ENCODE data around the gene CYLD. TPM values are rescaled to one million over a fixed set of nuclear protein-coding genes. Genes with fewer than 3 reads are reported as not detected.

CYLD gene
- total and polyA plus RNA-seq, 4 donors, result 15.3 to 90.5 (median 26.0) TPM

- 92 to 93% methylated on average over 5 of the region's 5 CpGs for WGBS, 2 donors
- DNase-seq (no peak), ATAC-seq (ENCODE audit: insufficient read depth, low FRiP score) (no peak)
- no peaks in the 10 kb centered on the region for H3K4me1 ChIP-seq (ENCODE audit: control insufficient read depth in 5 of 5, insufficient read depth in 5 of 5, low read length in 5 of 5)
- TF ChIP-seq CTCF (IDR thresholded peaks at IDR 0.05; ENCODE audit: control extremely low read depth, extremely low read depth), result no peak
- H3K36me3 ChIP-seq (ENCODE audit: control insufficient read depth in 4 of 4, insufficient read depth in 4 of 4, low read length in 4 of 4), result no peaks in the 10 kb centered on the region
- no peak overlapping the region for H3K9ac ChIP-seq (ENCODE audit: insufficient read depth in 1 of 2, low read length in 2 of 2)
- no peaks in the 10 kb centered on the region for H3K27me3 ChIP-seq (ENCODE audit: control insufficient read depth in 3 of 3, insufficient read depth in 3 of 3, low read length in 2 of 3)
- no peak overlapping the region for H3K4me3 ChIP-seq
- H3K9me3 ChIP-seq (ENCODE audit: control insufficient read depth in 4 of 4, insufficient read depth in 3 of 4, low read length in 3 of 4), result peaks cover 0 to 2% (median under 1%) of the 10 kb centered on the region in 4 donors
- no peak overlapping the region for H3K27ac ChIP-seq (ENCODE audit: low read depth in 1 of 2, low read length in 1 of 2)
Measured at GRCh38 chr16:50830698-50831097, 88.8 kb downstream of the CYLD start.

GRCh38 chr16:50831751-50832150, 89.9 kb downstream of the CYLD start:
- no peak for TF ChIP-seq CTCF (IDR thresholded peaks at IDR 0.05; ENCODE audit: control extremely low read depth, extremely low read depth)
- ATAC-seq (ENCODE audit: insufficient read depth, low FRiP score) (no peak), DNase-seq (no peak)
- no peak overlapping the region for H3K9ac ChIP-seq (ENCODE audit: insufficient read depth in 1 of 2, low read length in 2 of 2)
- H3K36me3 ChIP-seq (ENCODE audit: control insufficient read depth in 4 of 4, insufficient read depth in 4 of 4, low read length in 4 of 4), result no peaks in the 10 kb centered on the region
- no peaks in the 10 kb centered on the region for H3K4me1 ChIP-seq (ENCODE audit: control insufficient read depth in 5 of 5, insufficient read depth in 5 of 5, low read length in 5 of 5)
- H3K9me3 ChIP-seq (ENCODE audit: control insufficient read depth in 4 of 4, insufficient read depth in 3 of 4, low read length in 3 of 4), result peaks cover 0 to 2% (median under 1%) of the 10 kb centered on the region in 4 donors
- WGBS, 2 donors, result 91 to 92% methylated on average over 1 of the region's 1 CpG
- H3K4me3 ChIP-seq, result no peak overlapping the region
- no peak overlapping the region for H3K27ac ChIP-seq (ENCODE audit: low read depth in 1 of 2, low read length in 1 of 2)
- no peaks in the 10 kb centered on the region for H3K27me3 ChIP-seq (ENCODE audit: control insufficient read depth in 3 of 3, insufficient read depth in 3 of 3, low read length in 2 of 3)

- no peak overlapping the region for H3K27ac ChIP-seq (ENCODE audit: low read depth in 1 of 2, low read length in 1 of 2)
- H3K4me1 ChIP-seq (ENCODE audit: control insufficient read depth in 5 of 5, insufficient read depth in 5 of 5, low read length in 5 of 5), result no peaks in the 10 kb centered on the region
- H3K9ac ChIP-seq (ENCODE audit: insufficient read depth in 1 of 2, low read length in 2 of 2), result no peak overlapping the region
- peaks cover 0 to 2% (median under 1%) of the 10 kb centered on the region in 4 donors for H3K9me3 ChIP-seq (ENCODE audit: control insufficient read depth in 4 of 4, insufficient read depth in 3 of 4, low read length in 3 of 4)
- no peak for DNase-seq
- 91 to 94% methylated on average over 3 of the region's 3 CpGs for WGBS, 2 donors
- no peak for TF ChIP-seq CTCF (IDR thresholded peaks at IDR 0.05; ENCODE audit: control extremely low read depth, extremely low read depth)
- ATAC-seq (ENCODE audit: insufficient read depth, low FRiP score), result no peak
- H3K36me3 ChIP-seq (ENCODE audit: control insufficient read depth in 4 of 4, insufficient read depth in 4 of 4, low read length in 4 of 4), result no peaks in the 10 kb centered on the region
- no peak overlapping the region for H3K4me3 ChIP-seq
- no peaks in the 10 kb centered on the region for H3K27me3 ChIP-seq (ENCODE audit: control insufficient read depth in 3 of 3, insufficient read depth in 3 of 3, low read length in 2 of 3)
Measured at GRCh38 chr16:50833929-50834328, 92.0 kb downstream of the CYLD start.

- WGBS, 2 donors, result 94 to 100% methylated on average over 4 of the region's 4 CpGs
- no peak for TF ChIP-seq CTCF (IDR thresholded peaks at IDR 0.05; ENCODE audit: control extremely low read depth, extremely low read depth)
Measured at GRCh38 chr16:50834701-50835100, 92.8 kb downstream of the CYLD start.

More at GRCh38 chr16:50834701-50835100, 92.8 kb downstream of the CYLD start:
- Histone ChIP-seq H3K36me3 (ENCODE audit: control insufficient read depth in 4 of 4, insufficient read depth in 4 of 4, low read length in 4 of 4) (no peaks in the 10 kb centered on the region), H3K9ac (ENCODE audit: insufficient read depth in 1 of 2, low read length in 2 of 2) (no peak overlapping the region), H3K9me3 (ENCODE audit: control insufficient read depth in 4 of 4, insufficient read depth in 3 of 4, low read length in 3 of 4) (peaks cover 0 to 2% (median under 1%) of the 10 kb centered on the region in 4 donors), H3K4me3 (no peak overlapping the region), H3K4me1 (ENCODE audit: control insufficient read depth in 5 of 5, insufficient read depth in 5 of 5, low read length in 5 of 5) (no peaks in the 10 kb centered on the region), H3K27me3 (ENCODE audit: control insufficient read depth in 3 of 3, insufficient read depth in 3 of 3, low read length in 2 of 3) (peaks cover 0 to 6% (median 3%) of the 10 kb centered on the region in 3 donors), H3K27ac (ENCODE audit: low read depth in 1 of 2, low read length in 1 of 2) (no peak overlapping the region)
- ATAC-seq (ENCODE audit: insufficient read depth, low FRiP score), result no peak
- no peak for DNase-seq

Measured in lung (tissue), 12 donors.